ENCODE results near the gene PSKH1.

The PSKH1 gene

GRCh38 chr16:67901734-67902133 is 8.7 kb downstream of the PSKH1 start:
- no peaks in the 10 kb centered on the region for H3F3A ChIP-seq (ENCODE audit: control insufficient read depth, insufficient read depth)
- H3K79me2 ChIP-seq (ENCODE audit: control insufficient read depth, low read length) = peaks cover 28% of the 10 kb centered on the region
- no peaks in the 10 kb centered on the region for H3K36me3 ChIP-seq (ENCODE audit: control insufficient read depth, low read length)
- no peaks in the 10 kb centered on the region for H3K9me2 ChIP-seq (replicated peaks; ENCODE audit: control insufficient read depth, low read length)
- H3K9me3 ChIP-seq (ENCODE audit: control insufficient read depth, insufficient read depth, low read length) = no peaks in the 10 kb centered on the region
- H3K4me1 ChIP-seq (ENCODE audit: control insufficient read depth, low read length) = no peaks in the 10 kb centered on the region
- no peak for TF ChIP-seq EZH2phosphoT487 (IDR thresholded peaks at IDR 0.05; ENCODE audit: borderline replicate concordance, low read length)
- TF ChIP-seq, protein P1, sequence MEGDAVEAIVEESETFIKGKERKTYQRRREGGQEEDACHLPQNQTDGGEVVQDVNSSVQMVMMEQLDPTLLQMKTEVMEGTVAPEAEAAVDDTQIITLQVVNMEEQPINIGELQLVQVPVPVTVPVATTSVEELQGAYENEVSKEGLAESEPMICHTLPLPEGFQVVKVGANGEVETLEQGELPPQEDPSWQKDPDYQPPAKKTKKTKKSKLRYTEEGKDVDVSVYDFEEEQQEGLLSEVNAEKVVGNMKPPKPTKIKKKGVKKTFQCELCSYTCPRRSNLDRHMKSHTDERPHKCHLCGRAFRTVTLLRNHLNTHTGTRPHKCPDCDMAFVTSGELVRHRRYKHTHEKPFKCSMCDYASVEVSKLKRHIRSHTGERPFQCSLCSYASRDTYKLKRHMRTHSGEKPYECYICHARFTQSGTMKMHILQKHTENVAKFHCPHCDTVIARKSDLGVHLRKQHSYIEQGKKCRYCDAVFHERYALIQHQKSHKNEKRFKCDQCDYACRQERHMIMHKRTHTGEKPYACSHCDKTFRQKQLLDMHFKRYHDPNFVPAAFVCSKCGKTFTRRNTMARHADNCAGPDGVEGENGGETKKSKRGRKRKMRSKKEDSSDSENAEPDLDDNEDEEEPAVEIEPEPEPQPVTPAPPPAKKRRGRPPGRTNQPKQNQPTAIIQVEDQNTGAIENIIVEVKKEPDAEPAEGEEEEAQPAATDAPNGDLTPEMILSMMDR (IDR thresholded peaks at IDR 0.05; ENCODE audit: low read depth, low read length, poor library complexity, severe bottlenecking) = no peak
- no peak overlapping the region for H3K4me2 ChIP-seq (ENCODE audit: low read length)
- H3K27me3 ChIP-seq (ENCODE audit: control insufficient read depth, low read length) = no peaks in the 10 kb centered on the region
- no peak overlapping the region for H3K27ac ChIP-seq (ENCODE audit: low read depth, low read length)
- 0 out of 2 replicates have a peak, but pooled peaks cover 3% of the 10 kb centered on the region for H4K20me1 ChIP-seq (ENCODE audit: control insufficient read depth, insufficient read depth, low read depth, low read length)
- no peak overlapping the region for H3K4me3 ChIP-seq (ENCODE audit: low read length)

GRCh38 chr16:67902831-67903230 is 9.8 kb downstream of the PSKH1 start:
- Histone ChIP-seq H3K27me3 (ENCODE audit: control insufficient read depth, low read length) (no peaks in the 10 kb centered on the region), H3K27ac (ENCODE audit: low read depth, low read length) (no peak overlapping the region), H3K9me2 (replicated peaks; ENCODE audit: control insufficient read depth, low read length) (no peaks in the 10 kb centered on the region), H3K79me2 (ENCODE audit: control insufficient read depth, low read length) (peaks cover 19% of the 10 kb centered on the region), H3K4me3 (ENCODE audit: low read length) (no peak overlapping the region), H4K20me1 (ENCODE audit: control insufficient read depth, insufficient read depth, low read depth, low read length) (0 out of 2 replicates have a peak, but pooled peaks cover 3% of the 10 kb centered on the region), H3K9me3 (ENCODE audit: control insufficient read depth, insufficient read depth, low read length) (no peaks in the 10 kb centered on the region), H3K4me2 (ENCODE audit: low read length) (no peak overlapping the region), H3K36me3 (ENCODE audit: control insufficient read depth, low read length) (no peaks in the 10 kb centered on the region), H3F3A (ENCODE audit: control insufficient read depth, insufficient read depth) (no peaks in the 10 kb centered on the region), H3K4me1 (ENCODE audit: control insufficient read depth, low read length) (no peaks in the 10 kb centered on the region)
- TF ChIP-seq EZH2phosphoT487 (IDR thresholded peaks at IDR 0.05; ENCODE audit: borderline replicate concordance, low read length) = no peak

DNA sequence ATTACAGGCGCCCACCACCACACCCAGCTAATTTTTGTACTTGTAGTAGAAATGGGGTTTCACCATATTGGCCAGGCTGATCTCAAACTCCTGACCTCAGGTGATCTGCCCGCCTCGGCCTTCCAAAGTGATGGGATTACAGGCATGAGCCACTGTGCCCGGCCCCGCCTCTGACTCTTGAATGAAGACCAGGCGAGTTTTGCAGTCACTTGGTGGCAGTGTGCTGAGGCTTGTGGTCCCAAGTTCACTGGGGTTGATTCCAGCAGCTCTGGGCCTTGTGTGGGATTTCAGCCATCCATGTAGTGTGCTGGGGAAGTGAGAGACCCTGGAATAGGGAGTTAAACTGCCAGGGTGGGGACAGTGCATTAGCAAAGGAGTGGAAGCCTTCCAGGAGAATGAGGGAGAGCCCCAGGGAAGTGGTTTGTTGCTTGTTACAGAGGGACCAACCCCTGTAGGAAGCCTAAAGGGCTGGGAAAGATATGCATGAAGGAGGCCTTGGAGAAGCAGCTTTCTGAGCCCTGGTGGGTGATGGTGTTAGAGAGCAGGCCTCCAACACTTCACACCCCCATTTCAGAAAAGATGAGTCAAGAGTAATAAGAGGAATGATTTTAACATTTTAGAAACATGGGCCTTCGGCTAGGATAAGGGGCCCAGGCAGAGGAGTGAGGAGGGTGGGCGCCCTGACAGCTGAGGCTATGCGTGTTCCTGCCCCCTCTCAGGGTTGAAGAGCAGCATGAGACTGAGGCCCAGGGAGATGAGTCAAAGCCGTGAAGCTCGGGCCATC is 14.5 kb downstream of the PSKH1 start:
- H3K27ac ChIP-seq (ENCODE audit: low read depth, low read length) = no peak overlapping the region
- no peaks in the 10 kb centered on the region for H3K9me3 ChIP-seq (ENCODE audit: control insufficient read depth, insufficient read depth, low read length)
- 0 out of 2 replicates have a peak, but pooled peaks cover 3% of the 10 kb centered on the region for H4K20me1 ChIP-seq (ENCODE audit: control insufficient read depth, insufficient read depth, low read depth, low read length)
- no peaks in the 10 kb centered on the region for H3K9me2 ChIP-seq (replicated peaks; ENCODE audit: control insufficient read depth, low read length)
- no peaks in the 10 kb centered on the region for H3F3A ChIP-seq (ENCODE audit: control insufficient read depth, insufficient read depth)
- no peaks in the 10 kb centered on the region for H3K27me3 ChIP-seq (ENCODE audit: control insufficient read depth, low read length)
- H3K4me2 ChIP-seq (ENCODE audit: low read length) = no peak overlapping the region
- no peaks in the 10 kb centered on the region for H3K4me1 ChIP-seq (ENCODE audit: control insufficient read depth, low read length)
- no peaks in the 10 kb centered on the region for H3K79me2 ChIP-seq (ENCODE audit: control insufficient read depth, low read length)
- TF ChIP-seq, protein P1 (IDR thresholded peaks at IDR 0.05; ENCODE audit: low read depth, low read length, poor library complexity, severe bottlenecking) = no peak
- TF ChIP-seq EZH2phosphoT487 (IDR thresholded peaks at IDR 0.05; ENCODE audit: borderline replicate concordance, low read length) = no peak
- H3K4me3 ChIP-seq (ENCODE audit: low read length) = no peak overlapping the region
- H3K36me3 ChIP-seq (ENCODE audit: control insufficient read depth, low read length) = peaks cover 12% of the 10 kb centered on the region

- no peak overlapping the region for H3K4me2 ChIP-seq (ENCODE audit: low read length)
- H3K79me2 ChIP-seq (ENCODE audit: control insufficient read depth, low read length) = no peaks in the 10 kb centered on the region
- H3K36me3 ChIP-seq (ENCODE audit: control insufficient read depth, low read length) = peaks cover 12% of the 10 kb centered on the region
- H3K4me3 ChIP-seq (ENCODE audit: low read length) = no peak overlapping the region
- H3K9me2 ChIP-seq (replicated peaks; ENCODE audit: control insufficient read depth, low read length) = no peaks in the 10 kb centered on the region
- no peaks in the 10 kb centered on the region for H3K4me1 ChIP-seq (ENCODE audit: control insufficient read depth, low read length)
- no peaks in the 10 kb centered on the region for H3K9me3 ChIP-seq (ENCODE audit: control insufficient read depth, insufficient read depth, low read length)
- no peaks in the 10 kb centered on the region for H3K27me3 ChIP-seq (ENCODE audit: control insufficient read depth, low read length)
- 0 out of 2 replicates have a peak, but pooled peaks cover 3% of the 10 kb centered on the region for H4K20me1 ChIP-seq (ENCODE audit: control insufficient read depth, insufficient read depth, low read depth, low read length)
- H3K27ac ChIP-seq (ENCODE audit: low read depth, low read length) = no peak overlapping the region
- no peak for TF ChIP-seq EZH2phosphoT487 (IDR thresholded peaks at IDR 0.05; ENCODE audit: borderline replicate concordance, low read length)
- TF ChIP-seq, protein P1 (IDR thresholded peaks at IDR 0.05; ENCODE audit: low read depth, low read length, poor library complexity, severe bottlenecking) = no peak
- H3F3A ChIP-seq (ENCODE audit: control insufficient read depth, insufficient read depth) = no peaks in the 10 kb centered on the region
Observed at GRCh38 chr16:67909056-67909742, 16.1 kb downstream of the PSKH1 start.

Data from DOHH2 (cell line).